NCI-H2227 treated with DMSO at 0.1 percent for 48 hours (cell line): Measurements from ENCODE around the gene PCDHB7.
A peak's percentile ranks its signal among the peaks of the same experiment; 100 is the strongest.
"Not testable (repeated sequence)": the region's sequence is repeated elsewhere in the genome, so short reads cannot be mapped to it uniquely, and the experiment has no call there.

ENCODE experiments used
- DNase-seq: peaks from one replicate; lab custom pipeline; 2025; lab: John Stamatoyannopoulos, UW

The PCDHB7 gene

DNA sequence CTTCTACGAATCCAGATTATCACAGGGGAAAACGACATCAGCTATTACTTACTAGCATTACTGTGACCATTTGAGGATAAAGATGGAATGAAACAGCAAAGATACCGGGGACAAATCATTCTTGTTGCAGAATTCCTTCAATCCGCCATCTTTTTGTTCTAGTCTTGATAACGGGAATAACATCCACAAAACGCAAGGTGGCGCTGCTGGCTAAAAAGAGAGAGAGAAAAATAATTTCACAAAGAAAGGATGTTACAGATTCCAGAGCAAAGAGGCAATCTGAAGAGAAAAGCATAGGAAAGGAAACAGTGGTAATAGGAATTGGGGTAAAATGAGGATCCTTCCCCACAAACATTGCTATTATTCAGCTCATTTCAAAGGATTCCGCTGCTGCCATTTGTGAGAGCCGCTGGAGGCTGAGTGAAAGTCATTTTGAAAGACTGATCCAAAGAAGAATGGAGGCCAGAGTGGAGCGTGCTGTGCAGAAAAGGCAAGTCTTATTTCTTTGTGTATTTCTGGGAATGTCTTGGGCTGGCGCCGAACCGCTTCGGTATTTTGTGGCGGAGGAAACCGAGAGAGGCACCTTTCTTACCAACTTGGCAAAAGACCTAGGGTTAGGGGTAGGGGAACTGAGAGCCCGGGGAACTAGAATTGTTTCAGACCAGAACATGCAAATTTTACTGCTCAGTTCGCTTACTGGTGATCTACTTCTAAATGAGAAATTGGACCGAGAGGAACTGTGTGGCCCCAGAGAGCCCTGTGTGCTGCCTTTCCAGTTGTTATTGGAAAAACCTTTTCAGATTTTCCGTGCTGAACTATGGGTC is at the start of gene PCDHB7:
Gene PCDHB7, plus strand, starts transcription at position 264 of the 824 bp plus-strand sequence. Its CDS starts 192 bp downstream, at position 456.
- DNase-seq, result peak; percentile 21

GRCh38 chr5:141123396-141124135 is 48.9 kb upstream of the PCDHB7 start:
- DNase-seq, result not testable (repeated sequence)

DNA sequence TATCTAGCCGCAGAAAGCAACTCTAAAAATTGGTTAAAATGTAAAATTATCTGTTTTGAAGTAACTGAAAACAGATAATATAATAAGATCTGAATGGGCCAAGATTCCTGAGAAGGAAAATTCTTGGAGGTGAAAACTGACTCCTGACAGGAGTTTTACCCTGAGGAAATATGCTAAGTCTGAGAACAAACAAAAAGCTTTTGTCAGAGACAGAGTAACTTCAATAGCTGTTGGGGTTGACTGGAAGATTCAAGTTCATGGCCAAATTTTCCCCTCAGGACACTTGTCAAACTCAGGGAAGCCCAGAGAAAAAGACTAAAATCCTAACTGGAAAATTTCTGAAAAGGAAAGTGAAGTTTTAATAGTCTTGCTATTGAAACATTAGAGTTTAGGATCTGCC is 45.1 kb upstream of the PCDHB7 start:
- DNase-seq, result no peak

DNA sequence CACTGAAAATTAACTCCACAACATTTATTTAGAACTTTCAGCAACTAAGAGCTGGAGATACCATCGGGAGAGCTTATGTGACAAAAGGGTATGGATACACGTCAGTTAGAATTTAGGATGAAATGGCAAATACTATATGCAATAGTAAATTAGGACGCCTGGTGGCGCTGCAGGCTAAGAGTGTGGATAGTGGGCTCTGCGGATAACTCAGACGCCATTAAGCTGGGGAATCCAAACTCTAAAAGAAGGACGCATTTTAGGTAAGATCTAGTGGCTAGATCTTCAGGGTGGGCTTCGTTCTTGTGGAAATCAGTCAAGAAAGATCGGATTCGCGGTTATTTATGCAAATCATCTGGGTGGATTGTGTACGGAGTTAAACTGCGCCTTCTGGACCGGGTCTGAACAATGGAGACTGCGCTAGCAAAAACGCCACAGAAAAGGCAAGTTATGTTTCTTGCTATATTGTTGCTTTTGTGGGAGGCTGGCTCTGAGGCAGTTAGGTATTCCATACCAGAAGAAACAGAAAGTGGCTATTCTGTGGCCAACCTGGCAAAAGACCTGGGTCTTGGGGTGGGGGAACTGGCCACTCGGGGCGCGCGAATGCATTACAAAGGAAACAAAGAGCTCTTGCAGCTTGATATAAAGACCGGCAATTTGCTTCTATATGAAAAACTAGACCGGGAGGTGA is 37.3 kb upstream of the PCDHB7 start, which contains the start of gene PCDHB5:
Gene PCDHB5, plus strand, starts transcription at position 177 of the 688 bp plus-strand sequence. Its CDS starts 229 bp downstream, at position 406.
- DNase-seq, result peak; percentile 75

GRCh38 chr5:141135718-141136266 is 36.7 kb upstream of the PCDHB7 start:
- DNase-seq, result no peak

- DNase-seq, result not testable (repeated sequence)
These were observed 35.1 kb upstream of the PCDHB7 start for GRCh38 chr5:141137346-141137745.

GRCh38 chr5:141149812-141150211 is 22.6 kb upstream of the PCDHB7 start, which contains the start of gene PCDHB6:
PCDHB6 (plus strand) TSS chr5:141150057; CDS start chr5:141150258, 201 bp downstream.
- DNase-seq, result peak; percentile 46

- DNase-seq, result peak; percentile 7
These were observed 22.0 kb upstream of the PCDHB7 start for GRCh38 chr5:141150224-141150992.

DNA sequence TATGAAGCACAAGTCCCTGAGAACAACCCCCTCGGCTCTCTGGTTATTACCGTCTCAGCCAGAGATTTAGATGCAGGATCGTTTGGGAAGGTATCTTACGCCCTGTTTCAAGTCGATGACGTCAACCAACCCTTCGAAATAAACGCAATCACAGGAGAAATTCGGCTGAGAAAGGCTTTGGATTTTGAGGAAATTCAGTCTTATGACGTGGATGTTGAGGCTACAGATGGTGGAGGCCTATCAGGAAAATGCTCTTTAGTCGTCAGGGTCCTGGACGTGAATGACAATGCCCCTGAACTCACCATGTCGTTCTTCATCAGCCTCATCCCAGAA is 21.5 kb upstream of the PCDHB7 start:
- DNase-seq, result no peak

- DNase-seq, result not testable (repeated sequence)
These were observed 20.8 kb upstream of the PCDHB7 start for GRCh38 chr5:141151632-141152031.

- DNase-seq, result not testable (repeated sequence)
These were observed 20.3 kb upstream of the PCDHB7 start for GRCh38 chr5:141152096-141152495.

DNA sequence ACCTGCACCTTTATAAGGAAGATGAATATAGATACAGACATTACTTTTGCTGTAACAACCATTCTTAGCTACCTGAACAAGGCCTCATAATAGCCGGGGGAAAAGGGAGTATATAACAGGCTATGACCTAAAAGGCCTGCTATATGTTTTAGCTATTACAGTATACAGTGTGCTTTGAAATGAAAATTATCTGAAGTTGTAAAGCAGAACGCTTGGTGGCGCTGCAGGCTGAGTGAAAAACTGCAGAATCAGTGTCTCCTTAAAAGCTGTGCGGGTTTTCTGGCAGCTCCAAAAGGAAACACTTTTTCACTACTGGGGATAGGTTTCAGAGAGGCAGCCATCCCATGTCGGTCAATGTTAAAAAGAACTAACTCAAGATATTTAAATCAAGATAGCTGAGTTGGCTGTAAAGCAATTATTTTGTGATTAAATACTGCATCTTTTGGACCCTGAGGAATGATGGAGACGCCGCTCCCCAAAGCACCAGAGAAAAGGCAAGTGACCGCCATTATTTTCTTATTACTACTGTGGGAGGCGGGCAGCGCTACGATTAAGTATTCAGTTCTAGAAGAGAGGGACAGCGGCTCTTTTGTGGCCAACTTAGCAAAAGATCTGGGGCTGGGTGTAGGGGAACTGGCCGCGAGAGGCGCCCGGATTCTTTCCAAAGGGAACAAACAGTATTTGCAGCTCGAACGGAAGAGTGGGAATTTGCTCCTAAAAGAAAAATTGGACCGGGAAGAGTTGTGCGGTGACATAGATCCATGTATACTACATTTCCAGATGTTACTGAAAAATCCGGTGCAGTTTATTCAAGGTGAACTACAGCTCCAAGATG is 16.7 kb upstream of the PCDHB7 start:
- peak; percentile 9 for DNase-seq

DNA sequence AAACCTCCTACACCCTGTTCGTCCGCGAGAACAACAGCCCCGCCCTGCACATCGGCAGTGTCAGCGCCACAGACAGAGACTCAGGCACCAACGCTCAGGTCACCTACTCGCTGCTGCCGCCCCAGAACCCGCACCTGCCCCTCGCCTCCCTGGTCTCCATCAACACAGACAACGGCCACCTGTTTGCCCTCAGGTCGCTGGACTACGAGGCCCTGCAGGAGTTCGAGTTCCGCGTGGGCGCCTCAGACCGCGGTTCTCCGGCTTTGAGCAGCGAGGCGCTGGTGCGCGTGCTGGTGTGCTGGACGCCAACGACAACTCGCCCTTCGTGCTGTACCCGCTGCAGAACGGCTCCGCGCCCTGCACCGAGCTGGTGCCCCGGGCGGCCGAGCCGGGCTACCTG is 15.1 kb upstream of the PCDHB7 start:
- DNase-seq, result not testable (repeated sequence)

DNA sequence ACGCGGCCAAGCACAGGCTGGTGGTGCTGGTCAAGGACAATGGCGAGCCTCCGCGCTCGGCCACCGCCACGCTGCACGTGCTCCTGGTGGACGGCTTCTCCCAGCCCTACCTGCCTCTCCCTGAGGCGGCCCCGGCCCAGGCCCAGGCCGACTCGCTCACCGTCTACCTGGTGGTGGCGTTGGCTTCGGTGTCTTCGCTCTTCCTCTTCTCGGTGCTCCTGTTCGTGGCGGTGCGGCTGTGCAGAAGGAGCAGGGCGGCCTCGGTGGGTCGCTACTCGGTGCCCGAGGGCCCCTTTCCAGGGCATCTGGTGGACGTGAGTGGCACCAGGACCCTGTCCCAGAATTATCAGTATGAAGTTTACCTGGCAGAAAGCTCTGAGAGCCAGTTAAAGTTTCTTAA is 14.5 kb upstream of the PCDHB7 start:
- DNase-seq, result not testable (repeated sequence)

DNA sequence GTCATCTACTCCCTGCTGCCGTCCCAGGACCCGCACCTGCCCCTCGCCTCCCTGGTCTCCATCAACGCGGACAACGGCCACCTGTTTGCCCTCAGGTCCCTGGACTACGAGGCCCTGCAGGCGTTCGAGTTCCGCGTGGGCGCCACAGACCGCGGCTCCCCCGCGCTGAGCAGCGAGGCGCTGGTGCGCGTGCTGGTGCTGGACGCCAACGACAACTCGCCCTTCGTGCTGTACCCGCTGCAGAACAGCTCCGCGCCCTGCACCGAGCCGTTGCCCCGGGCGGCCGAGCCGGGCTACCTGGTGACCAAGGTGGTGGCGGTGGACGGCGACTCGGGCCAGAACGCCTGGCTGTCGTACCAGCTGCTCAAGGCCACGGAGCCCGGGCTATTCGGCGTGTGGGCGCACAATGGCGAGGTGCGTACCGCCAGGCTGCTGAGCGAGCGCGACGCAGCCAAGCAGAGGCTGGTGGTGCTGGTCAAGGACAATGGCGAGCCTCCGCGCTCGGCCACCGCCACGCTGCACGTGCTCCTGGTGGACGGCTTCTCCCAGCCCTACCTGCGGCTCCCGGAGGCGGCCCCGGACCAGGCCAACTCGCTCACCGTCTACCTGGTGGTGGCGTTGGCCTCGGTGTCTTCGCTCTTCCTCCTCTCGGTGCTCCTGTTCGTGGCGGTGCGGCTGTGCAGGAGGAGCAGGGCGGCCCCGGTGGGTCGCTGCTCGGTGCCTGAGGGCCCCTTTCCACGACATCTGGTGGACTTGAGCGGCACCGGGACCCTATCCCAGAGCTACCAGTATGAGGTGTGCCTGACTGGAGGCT is 2.1 kb downstream of the PCDHB7 start:
- not testable (repeated sequence) for DNase-seq

DNA sequence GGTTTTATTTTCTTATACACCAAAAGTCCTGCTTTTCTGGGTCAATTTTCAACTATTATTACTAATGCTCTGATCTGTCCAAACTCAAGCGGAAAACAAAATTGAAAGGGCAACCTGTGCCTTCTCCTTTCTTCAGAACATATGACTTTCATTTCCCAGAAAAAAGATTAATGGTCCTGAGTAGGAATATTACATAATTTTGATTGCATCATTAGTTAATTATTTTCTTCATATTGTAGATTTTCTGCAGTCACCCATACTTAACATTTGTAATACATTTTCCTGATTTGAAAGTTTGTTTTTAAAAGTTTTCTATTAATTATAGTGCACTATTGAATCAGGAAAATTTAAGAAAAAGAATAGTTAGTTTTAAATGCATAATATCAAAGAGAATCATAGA is 3.5 kb downstream of the PCDHB7 start:
- DNase-seq, result no peak

DNA sequence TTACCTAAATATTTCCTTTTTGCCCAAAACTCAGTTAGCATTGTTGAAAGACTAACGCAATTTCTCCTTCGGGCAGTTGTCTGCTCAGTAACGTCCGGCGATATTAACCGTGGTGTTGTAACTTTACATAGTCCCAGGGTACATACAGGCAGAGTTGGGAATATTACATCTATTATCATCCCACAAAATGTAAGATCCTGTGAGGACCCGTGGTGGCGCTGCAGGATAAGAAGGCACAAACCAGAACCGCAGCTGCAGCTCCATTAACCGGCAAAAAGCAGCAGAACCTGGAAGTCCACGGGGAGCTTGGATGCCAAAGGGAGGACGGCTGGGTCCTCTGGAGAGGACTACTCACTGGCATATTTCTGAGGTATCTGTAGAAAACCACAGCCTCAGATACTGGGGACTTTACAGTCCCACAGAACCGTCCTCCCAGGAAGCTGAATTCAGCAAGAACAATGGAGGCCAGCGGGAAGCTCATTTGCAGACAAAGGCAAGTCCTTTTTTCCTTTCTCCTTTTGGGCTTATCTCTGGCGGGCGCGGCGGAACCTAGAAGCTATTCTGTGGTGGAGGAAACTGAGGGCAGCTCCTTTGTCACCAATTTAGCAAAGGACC is 5.2 kb downstream of the PCDHB7 start, which contains the start of gene PCDHB8:
Gene PCDHB8, plus strand, starts transcription at position 214 of the 615 bp plus-strand sequence. Its CDS starts 245 bp downstream, at position 459.
- DNase-seq, result not testable (repeated sequence)

- not testable (repeated sequence) for DNase-seq
These were observed 6.9 kb downstream of the PCDHB7 start for GRCh38 chr5:141179371-141179770.

DNA sequence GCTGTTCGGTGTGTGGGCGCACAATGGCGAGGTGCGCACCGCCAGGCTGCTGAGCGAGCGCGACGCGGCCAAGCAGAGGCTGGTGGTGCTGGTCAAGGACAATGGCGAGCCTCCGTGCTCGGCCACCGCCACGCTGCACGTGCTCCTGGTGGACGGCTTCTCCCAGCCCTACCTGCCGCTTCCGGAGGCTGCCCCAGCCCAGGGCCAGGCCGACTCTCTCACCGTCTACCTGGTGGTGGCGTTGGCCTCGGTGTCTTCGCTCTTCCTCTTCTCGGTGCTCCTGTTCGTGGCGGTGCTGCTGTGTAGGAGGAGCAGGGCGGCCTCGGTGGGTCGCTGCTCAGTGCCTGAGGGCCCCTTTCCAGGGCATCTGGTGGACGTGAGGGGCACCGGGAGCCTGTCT is 7.4 kb downstream of the PCDHB7 start:
- DNase-seq, result not testable (repeated sequence)
